Thoracic aorta (tissue), 2 donors: ENCODE data around the gene HOXC9. TPM values are rescaled to one million over a fixed set of nuclear protein-coding genes. Genes with fewer than 3 reads are reported as not detected.
A peak's percentile ranks its signal among the peaks of the same experiment; 100 is the strongest.

ENCODE experiments used
- ATAC-seq: fragments of 150-250 bp; one replicate; pipeline ENCODE4 v1.8.0; 2017; ENCODE audit warnings: low read depth; ENCODE audit not compliant: insufficient number of reproducible peaks, low FRiP score
- DNase-seq: peaks from one replicate; pipeline ENCODE4 v3.0.0-alpha.2; 2020; ENCODE audit warnings: low spot score
- H3K27ac ChIP-seq, 2 donors: fragments of 200-600 bp; sonication (generic); 1 replicate in 1 of 2; 2 replicates in 1 of 2; pipeline ENCODE4 v1.5.1; 2016; ENCODE audit warnings: mild to moderate bottlenecking in 2 of 2, moderate library complexity in 2 of 2
- H3K27me3 ChIP-seq: fragments of 200-600 bp; sonication (generic); replicated peaks from 2 replicates; pipeline ENCODE4 v1.6.0; 2016; ENCODE audit warnings: mild to moderate bottlenecking; ENCODE audit not compliant: insufficient read depth
- H3K36me3 ChIP-seq: fragments of 200-600 bp; sonication (generic); one replicate; pipeline ENCODE4 v1.5.1; 2016
- H3K4me1 ChIP-seq, 2 donors: fragments of 200-600 bp; sonication (generic); 1 replicate in 1 of 2; 2 replicates in 1 of 2; pipeline versions ENCODE4 v1.5.1 to v1.6.0; 2016; ENCODE audit warnings: low read depth in 2 of 2, mild to moderate bottlenecking in 1 of 2; ENCODE audit not compliant: control insufficient read depth in 1 of 2
- H3K4me3 ChIP-seq: fragments of 200-600 bp; sonication (generic); 2 replicates; pipeline ENCODE4 v1.5.1; 2016; ENCODE audit warnings: mild to moderate bottlenecking
- H3K9me3 ChIP-seq: fragments of 200-600 bp; sonication (generic); 2 replicates; pipeline ENCODE4 v1.5.1; 2016
- total RNA-seq, 2 donors: library from RNA; depleted of rRNA; stranded (reverse); fragments of >200 nt; gene quantifications; one replicate each; pipeline versions ENCODE4 v1.1.0 to v1.2.3, GENCODE V29; 2016
- TF ChIP-seq, protein P1 (sequence below): fragments of 200-600 bp; sonication (generic); IDR thresholded peaks from one replicate; pipeline ENCODE4 v1.5.1; 2019; ENCODE audit warnings: antibody characterized with exemption

HOXC9 gene
- total RNA-seq, 2 donors from 2014 or later = not detected

DNA sequence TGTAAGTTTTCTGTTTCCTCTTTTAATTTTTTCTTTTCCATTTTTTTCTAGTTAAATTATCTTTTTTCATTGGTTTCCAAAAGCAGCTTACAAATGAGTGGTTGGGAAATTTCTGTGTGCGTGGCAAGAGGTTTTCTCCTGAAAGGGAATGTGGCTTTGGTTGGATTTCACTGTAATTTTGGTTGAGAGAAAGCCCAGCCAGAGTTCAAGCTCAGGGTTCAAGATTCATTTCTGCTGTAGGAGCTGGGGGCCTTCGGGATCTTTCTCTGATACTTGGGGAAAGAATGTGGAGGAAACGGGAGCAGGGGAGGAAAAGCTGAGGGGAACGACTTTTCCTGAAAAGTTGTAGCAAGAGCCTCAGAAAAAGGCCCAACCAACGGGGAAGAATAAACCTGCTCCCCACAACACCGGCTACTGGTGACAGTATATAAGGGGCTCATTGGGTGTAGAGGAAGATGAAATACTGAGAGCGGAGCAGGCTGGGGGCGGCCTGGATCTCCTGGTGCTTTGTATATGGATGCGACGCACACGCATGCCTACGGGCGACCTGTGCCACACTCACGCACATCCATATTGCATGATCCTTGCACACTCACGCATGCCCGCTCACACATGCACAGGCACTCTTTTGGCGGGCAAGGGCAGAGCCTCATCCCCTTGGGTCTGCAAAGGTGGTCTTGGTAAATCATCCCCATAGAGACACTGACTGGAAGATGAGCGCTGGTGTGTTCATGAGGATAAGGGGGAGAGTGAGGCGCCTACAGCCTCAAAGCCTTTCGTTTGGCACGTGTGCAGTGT, 13.1 kb upstream of the HOXC9 start:
- no peak overlapping the region for H3K4me3 ChIP-seq
- ATAC-seq (no peak), DNase-seq (no peak)
- H3K27ac ChIP-seq = peak overlapping the region in 1 of 2 donors; percentile 33
- no peaks in the 10 kb centered on the region for H3K36me3 ChIP-seq
- TF ChIP-seq, protein P1, sequence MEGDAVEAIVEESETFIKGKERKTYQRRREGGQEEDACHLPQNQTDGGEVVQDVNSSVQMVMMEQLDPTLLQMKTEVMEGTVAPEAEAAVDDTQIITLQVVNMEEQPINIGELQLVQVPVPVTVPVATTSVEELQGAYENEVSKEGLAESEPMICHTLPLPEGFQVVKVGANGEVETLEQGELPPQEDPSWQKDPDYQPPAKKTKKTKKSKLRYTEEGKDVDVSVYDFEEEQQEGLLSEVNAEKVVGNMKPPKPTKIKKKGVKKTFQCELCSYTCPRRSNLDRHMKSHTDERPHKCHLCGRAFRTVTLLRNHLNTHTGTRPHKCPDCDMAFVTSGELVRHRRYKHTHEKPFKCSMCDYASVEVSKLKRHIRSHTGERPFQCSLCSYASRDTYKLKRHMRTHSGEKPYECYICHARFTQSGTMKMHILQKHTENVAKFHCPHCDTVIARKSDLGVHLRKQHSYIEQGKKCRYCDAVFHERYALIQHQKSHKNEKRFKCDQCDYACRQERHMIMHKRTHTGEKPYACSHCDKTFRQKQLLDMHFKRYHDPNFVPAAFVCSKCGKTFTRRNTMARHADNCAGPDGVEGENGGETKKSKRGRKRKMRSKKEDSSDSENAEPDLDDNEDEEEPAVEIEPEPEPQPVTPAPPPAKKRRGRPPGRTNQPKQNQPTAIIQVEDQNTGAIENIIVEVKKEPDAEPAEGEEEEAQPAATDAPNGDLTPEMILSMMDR = no peak
- peaks cover 75% of the 10 kb centered on the region for H3K27me3 ChIP-seq
- no peaks in the 10 kb centered on the region for H3K9me3 ChIP-seq
- H3K4me1 ChIP-seq = peaks cover 15 to 36% of the 10 kb centered on the region in 2 donors

GRCh38 chr12:53987787-53988230, 12.2 kb upstream of the HOXC9 start:
- peaks cover 15 to 36% of the 10 kb centered on the region in 2 donors for H3K4me1 ChIP-seq
- peak overlapping the region in 1 of 2 donors; percentile 24 for H3K27ac ChIP-seq
- no peak for DNase-seq
- no peak overlapping the region for H3K4me3 ChIP-seq
- H3K9me3 ChIP-seq = no peaks in the 10 kb centered on the region
- ATAC-seq = no peak
- H3K27me3 ChIP-seq = peaks cover 76% of the 10 kb centered on the region
- no peaks in the 10 kb centered on the region for H3K36me3 ChIP-seq
- TF ChIP-seq, protein P1 = no peak

DNA sequence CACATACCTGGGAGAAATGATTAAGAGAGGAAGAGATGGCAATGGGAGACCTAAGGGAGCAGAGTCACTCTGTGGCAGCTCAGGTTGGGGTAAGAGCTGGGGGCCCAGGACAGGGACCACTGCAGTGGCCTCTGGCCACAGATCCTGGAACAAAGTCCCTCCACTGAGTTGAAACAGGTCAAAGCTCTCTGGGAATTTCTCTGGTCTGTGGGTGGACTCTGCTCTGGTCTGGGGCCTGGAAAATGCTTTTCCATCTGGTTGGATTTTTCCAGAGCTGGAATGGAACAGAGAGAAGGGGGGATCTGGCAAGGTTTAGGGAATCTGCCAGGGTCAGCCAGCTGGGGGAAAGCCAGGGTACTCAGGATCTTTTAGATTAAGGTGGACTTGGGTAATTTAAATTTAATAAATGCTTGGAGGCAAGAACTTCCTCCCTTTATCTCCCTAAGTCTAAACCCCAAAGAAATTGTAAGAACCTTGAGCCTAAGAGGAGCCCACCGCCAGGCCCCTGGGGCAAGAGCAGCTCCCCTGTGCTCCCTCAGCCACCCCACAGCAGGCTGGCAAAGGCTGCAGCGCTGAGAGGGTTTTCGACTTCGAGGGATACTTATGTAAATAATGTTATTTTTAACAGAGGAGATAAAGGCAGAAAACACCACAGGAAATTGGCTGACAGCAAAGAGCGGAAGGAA, 11.3 kb upstream of the HOXC9 start:
- no peak overlapping the region for H3K4me3 ChIP-seq
- H3K4me1 ChIP-seq = peaks cover 15 to 36% of the 10 kb centered on the region in 2 donors
- ATAC-seq = no peak
- H3K27ac ChIP-seq = peak overlapping the region in 1 of 2 donors; percentile 24
- H3K36me3 ChIP-seq = no peaks in the 10 kb centered on the region
- H3K27me3 ChIP-seq = peaks cover 82% of the 10 kb centered on the region
- TF ChIP-seq, protein P1 = no peak
- DNase-seq = no peak
- no peaks in the 10 kb centered on the region for H3K9me3 ChIP-seq

GRCh38 chr12:53989227-53990113, 10.5 kb upstream of the HOXC9 start:
- no peaks in the 10 kb centered on the region for H3K36me3 ChIP-seq
- H3K27ac ChIP-seq = peak overlapping the region in 1 of 2 donors; percentile 42
- no peaks in the 10 kb centered on the region for H3K9me3 ChIP-seq
- TF ChIP-seq, protein P1 = no peak
- DNase-seq = no peak
- H3K4me3 ChIP-seq = no peak overlapping the region
- peaks cover 90% of the 10 kb centered on the region for H3K27me3 ChIP-seq
- no peak for ATAC-seq
- H3K4me1 ChIP-seq = peaks cover 18 to 43% of the 10 kb centered on the region in 2 donors
